Measurements from ENCODE around the gene ABCC5. TPM values are rescaled to one million over a fixed set of nuclear protein-coding genes. Genes with fewer than 3 reads are reported as not detected.

Gene ABCC5
- polyA plus RNA-seq, 1 donor = 28.1 TPM

DNA sequence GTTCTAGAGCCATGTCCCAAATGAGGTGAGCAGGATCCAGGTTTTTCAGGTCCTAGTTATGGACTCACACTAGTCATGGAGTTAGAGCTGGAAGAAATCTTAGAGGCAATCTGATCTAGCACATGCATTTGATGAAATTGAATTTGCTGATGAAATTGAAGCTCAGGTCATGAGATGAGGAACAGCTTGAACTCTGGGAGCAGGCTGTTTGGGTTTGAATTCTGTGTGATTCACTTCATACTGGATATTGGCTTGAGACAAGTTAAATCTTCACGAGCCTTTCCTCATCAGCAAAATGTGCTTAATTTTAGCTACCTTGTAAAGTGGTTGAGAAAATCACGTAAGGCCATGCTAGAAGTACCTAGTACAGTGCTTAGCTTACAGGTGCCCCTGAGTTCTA, 99.5 kb downstream of the ABCC5 start:
- DNase-seq = no peak

DNA sequence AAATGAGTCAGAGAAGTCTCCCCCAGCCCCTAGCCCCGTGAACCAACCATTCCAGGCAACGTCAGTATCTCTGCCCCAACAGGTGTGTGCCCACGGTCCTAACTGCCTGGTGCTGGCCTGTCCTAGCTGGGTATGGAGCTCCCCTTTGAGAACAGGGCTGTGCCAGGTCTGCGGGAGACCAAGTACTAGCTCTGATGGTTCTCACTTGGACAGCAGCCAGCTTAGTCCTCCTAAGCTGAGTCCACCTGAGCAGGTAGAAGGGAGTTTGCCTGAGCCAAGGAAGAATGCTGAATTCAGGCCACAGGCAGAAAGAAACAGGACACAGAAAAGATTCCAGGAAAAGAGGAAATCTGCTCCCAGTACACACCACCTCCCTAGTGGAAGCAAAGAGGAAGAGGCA, 99.9 kb downstream of the ABCC5 start:
- no peak for DNase-seq

DNA sequence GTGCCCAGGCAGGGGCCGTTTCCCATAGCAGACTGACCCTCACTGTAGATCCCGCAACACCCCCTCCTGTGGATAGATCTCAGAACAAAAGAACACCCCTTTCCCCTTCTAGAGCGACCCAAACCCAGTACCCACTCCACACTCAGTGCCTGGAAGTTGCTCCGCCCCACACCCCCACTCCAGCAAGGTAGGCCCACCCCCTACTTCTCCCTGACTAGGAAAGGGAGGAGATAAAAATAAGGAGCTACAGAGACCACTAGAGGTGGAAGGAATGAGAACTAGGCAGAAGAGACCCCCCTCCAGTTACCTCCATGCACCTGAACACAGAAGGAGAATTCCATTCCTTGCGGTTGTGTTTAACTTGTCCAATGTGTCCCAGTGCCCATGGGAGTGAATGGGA, 102.8 kb downstream of the ABCC5 start:
- DNase-seq = no peak

DNA sequence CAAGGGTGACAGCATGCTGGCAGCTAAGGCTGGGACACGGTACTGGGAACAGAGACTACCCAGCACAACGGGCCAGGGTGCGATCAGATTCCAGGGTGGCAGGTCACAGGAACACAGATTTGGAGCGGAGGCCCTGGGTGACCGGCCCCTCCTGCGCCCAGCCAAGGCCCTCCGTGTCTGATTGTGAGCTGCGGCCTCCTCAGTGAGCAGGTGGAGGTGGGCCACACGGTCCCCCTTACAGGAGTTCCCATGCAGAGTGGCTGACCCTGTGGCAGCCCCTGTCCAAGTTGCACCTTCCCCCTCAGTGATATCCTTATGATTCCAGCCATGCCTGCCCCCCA, 104.1 kb downstream of the ABCC5 start:
- DNase-seq = no peak

DNA sequence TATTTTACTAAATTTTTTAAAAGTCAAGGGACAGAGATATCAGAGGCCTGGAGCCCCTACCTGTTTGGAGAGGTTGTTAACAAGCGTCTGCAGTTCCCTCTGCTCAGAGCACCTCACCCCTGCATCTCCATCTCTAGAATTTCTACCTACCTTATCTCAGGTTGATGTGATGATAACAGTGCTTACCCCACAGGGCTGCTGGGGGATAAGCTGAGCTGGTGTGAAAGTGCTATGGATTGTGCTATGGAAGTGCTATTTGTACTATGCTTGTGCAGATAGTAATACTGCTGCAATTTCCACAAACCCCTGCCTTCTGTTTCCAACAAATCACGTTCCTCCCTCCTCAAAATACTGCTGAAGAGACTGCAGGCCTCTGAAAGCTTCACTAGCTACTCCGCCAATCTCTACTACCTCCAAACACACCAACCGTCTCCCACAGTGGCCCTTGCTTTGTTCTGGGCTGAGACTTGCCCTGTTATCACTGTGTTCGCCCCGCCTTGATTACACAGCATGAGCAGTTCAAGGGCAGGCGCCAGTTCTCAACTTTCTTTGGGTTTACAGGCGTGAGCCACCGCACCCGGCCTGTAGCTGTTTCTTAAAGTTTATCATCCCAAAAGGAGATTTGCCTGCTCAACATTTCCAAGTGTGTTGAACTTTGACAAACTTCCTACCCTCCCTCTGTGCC, 104.6 kb downstream of the ABCC5 start:
- DNase-seq = no peak

DNA sequence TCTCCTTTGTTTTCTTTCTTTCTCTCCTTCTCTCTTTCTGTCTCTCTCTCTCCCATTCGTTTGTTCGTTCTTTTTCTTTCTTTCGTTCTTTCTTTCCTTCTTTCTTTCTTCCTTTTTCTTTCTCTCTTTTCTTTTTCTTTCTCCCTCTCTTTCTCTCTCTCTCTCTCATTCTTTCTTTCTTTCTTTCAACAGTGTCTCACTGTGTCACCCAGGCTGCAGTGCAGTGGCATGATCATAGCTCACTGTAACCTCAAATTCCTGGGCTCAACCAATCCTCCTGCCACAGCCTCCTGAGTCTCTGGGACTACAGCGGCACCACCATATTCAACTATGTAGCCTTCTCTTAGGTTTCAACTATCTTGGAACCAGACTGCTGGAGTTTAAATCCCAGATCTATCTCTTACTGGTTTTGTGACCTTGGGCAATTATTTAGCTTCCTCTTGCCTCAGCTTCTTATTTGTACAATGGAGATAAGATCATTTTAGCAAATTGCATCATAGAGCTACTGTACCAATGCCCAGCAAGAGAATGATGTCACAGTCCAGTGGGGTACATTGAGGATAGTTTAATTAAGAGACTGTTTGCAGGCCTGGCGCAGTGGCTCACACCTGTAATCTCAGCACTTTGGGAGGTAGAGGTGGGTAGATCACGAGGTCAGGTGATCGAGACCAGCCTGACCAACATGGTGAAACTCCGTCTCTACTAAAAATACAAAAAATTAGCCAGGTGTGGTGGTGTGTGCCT, 105.7 kb downstream of the ABCC5 start:
- DNase-seq = no peak

DNA sequence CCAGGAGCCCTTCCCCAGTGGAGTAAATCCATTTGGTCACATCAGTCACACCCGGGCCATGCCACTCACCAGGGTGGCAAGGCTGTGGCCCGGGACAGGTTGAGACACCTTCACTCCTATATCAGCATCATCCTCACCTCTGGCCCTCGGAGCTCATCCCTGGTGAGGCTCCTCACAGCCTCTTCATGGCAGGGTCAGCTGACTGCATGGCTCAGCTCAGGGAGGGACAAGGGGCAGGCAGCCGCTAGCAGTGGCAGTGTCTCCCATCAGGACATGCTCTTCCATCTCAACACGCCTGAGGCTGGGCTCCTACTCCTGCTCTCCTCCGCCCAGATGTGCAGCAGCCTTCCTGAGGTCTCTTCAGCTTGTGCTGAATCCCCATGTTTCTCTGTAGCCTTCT, 106.6 kb downstream of the ABCC5 start:
- no peak for DNase-seq

DNA sequence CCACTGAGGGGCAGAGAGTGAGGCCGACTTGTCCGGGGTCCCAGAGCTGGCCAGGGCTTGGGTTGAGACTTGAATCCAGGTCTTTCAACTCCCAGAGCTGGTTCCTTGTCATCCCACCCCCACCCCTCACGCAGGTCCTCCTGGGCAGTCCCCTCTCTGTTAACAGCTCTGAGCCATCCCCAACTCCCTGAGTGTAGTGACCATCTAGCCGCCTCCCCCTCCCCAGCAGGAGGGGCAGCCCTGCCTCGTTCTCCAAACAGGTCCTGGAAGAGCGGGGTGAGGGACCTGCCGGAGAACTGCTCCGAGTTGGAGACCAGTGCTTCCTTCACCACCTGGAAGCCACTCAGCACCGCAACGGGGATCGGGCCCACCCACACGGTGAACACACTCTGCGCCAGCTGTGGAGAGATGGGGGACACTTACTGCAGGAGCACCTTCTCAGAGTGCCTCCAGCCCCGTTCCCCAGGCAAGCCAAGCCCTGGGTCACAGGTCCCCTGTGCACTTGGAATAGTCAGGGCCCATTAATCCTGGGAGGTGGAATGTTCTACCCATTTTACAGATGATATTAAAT, 108.6 kb downstream of the ABCC5 start:
- no peak for DNase-seq

DNA sequence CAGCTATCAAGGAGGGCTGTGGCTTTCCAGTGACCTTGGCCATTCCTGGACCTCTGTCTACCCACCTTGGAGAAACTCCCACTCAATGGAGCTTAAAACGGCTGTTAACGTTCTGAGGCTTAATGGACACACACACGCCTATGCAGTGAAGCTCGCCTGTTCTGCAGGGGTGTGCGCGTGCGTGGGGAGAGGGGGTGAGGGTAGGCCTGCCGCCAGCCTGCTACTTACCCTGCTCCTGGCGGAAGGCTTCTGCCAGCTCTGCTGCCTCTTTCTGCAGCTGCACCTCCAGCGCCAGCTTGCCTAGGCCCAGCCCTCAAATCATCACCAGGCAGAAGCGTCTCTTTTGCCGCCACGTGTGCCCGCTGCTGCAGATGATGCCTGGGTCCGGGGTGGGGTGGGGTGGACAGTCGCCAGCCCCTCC, 109.8 kb downstream of the ABCC5 start:
- no peak for DNase-seq

DNA sequence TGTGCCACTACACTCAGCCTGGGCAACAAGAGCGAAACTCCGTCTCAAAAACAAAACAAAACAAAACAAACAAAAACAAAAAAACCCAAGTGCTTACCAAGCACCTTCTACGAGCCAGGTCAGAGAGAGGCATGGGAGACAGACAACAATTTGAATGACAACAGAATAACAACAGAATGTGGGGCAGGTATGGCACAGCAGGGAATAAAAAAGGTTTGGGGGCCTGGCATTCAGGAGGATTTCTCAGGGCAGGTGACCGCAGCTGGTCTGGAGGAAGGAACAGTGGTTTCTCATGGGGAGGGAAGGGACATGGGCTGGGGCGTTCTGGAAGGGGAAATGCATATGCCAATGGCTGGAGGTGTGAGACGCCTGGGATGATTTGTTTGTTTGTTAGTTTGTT, 110.5 kb downstream of the ABCC5 start:
- no peak for DNase-seq

DNA sequence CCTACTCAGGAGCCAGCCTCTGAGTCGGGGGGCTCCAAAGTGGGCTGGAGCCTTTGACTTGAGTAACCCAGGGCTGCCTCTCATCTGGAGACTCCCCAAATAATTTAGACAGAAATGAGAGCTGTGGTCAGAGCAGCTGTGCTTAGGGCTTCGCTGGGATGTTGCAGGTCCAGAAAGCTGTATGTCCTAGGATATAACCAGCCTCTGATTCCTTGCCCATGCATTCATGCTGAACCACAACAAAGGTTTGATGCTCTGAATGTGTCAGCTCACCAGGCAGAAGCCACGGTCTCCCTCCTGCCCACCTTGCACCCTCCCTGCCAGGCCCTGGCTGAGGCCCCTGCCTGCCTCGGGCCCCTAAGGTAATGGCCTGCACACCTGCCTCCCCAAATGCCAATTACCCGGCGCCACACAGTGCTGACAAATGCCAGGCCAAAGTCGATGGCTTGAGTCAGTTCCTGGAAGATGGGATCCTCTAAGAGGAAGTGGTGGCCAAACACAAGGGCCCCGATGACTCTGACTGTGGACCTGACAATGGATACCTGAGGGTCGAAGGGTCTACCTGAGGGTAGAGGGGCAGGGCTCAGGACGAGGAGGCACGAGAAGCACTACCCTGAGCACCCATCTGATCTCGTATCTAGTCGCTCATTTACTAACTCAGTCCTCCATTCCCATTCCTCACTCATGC, 111.3 kb downstream of the ABCC5 start:
- DNase-seq = no peak

DNA sequence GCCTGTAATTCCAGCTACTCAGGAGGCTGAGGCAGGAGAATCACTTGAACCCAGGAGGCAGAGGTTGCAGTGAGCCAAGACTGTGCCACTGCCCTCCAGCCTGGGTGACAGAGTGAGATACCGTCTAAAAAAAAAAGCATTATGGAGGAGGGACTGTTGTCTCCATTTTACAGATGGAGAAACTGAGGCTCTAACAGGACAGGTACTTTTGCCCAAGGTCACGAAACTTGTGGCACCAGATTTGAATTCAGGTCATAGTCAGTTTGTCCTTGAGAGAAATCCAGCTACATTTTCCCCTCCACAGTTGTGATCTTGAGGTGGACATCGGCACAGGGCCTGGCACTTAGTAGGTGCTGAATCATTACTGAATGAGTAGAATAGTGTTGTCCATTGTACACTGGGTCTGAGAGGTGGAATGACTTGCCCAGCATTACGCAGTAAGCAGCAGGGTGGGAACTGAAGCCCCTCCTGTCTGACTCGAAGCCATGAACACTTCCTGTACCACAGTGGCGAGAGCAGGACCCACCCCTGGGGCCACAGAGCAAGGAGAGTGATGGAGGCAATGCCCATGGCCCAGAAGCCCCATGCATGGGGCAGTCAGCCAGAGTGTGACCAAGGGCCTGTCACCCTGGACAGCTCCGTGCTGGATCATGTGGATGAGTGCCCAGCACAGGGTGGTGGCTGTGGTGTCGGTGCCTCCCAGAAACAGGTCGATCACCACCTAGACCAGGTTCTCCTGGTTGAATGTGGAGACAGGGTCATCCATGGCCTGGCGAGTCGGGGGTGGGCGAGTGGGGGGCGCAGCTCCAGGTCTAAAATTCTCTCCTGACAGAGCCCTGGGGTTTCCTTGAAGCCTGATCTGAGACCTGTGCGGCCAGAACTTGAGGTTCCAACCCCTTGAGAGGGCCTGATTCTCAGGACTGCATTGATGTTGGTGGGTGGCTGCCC, 112.6 kb downstream of the ABCC5 start:
- no peak for DNase-seq

DNA sequence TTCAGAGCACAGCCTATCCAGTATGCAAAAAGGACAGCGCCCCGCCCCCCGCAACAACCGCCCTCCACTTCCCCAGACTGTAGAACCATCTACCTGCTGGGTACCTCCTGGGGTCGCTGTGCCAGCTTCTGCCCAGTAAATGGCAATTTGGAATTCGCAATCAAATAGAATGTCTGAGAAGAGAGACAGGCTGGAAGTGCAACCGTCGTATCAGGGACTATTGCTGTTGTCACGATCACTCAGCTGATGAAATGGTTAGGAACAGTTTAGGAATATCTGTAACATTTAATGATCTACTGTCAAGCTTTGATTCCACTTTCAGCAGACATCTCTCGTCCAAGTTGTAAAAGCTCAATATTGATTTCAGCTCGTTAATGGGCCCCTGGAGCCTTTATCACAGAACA, 119.7 kb downstream of the ABCC5 start:
- DNase-seq = no peak

DNA sequence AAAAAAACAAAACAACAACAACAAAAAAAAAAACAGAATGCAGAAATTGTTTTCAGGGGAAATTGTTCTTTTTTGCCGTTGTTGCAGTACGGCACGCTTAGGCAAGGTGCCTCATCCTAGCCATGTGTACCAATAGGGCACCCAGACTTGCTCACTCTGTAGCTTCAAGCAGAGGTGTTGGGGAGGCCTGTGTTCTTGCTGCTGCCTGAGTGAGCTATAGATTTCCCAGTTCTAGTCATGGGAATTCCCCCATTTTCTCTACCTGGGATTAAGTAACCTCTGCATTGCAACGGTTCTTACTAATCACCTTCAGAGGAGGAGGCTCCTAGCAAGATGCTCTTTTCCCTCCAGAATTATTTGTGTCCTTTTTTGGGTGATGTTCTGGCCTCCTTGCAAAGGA, 120.1 kb downstream of the ABCC5 start:
- no peak for DNase-seq

DNA sequence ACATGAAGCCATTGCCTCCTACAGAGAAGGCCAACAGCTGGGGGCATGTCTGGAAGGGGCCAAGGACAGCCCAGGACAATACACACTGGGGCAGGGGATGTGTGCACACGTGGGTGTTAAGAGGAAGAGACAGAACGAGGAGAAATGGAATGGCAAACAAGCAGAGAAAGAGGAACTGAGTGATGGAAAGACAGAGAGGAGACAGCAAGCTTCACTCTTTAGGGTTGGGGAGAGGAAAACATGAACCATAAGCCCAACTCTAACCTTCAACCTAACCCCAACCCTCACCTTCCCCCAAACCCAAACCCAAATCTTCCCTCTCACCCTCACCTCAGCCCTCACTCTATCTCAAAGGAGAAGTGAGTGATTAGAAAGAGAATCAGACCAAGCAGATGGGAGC, 121.1 kb downstream of the ABCC5 start:
- DNase-seq = no peak

DNA sequence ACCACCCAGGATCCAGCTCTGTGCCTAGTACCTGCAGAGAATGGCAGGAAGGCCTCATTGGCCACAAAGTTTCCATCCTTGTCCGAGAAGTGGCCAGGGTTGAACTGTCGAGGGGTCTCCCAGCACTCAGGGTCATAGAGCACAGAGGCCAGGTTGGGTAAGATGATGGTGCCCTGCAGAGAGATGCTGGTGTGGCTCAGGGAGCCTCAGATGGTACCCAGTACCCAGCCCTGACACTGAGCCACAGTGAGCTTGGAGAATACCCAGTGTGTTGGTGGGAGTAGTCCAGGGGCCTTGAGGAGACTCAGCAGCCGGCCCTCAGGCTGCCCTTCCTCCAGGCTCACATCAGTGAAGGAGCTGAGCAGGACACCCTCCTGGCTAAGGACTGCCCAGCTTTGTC, 121.5 kb downstream of the ABCC5 start:
- DNase-seq = no peak

DNA sequence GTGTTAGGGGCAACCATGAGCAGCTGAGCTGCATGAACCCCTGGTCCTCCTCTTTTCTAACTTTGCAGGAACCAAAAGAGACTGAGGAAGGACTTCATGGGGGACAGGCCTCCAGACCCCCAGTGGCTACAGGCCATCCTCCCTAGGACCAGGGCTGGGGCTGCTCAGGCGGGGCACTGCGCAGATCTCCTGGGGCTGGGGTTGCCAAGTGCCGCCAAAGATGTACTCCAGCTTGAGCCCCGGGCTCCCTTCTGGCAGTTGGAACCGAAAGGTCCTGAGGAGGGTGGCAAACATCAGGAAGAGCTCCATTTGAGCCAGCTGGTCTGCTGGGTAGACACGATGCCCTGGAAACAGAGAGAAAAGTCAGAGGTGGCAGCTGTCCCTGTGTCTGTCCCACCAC, 121.9 kb downstream of the ABCC5 start:
- no peak for DNase-seq

DNA sequence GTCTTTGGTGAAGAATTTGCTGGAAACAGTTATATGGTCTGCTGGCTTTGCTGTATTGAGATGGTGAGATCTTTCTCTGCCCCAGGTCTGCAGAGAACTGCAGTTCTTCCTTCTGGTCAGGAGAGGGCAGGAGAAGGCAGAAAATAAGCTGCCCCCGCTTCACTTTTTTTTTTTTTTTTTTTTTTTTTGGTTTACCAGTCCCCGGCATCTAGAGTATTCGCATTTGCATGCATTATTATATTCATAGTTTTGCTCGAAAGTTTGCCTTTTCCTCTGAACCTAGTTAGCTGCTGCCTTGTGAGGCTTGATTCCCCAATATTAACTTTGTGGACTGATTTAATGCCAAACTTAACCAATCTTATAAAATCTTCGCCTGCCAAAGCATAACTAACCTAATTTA, 122.4 kb downstream of the ABCC5 start:
- DNase-seq = peak; percentile 17

DNA sequence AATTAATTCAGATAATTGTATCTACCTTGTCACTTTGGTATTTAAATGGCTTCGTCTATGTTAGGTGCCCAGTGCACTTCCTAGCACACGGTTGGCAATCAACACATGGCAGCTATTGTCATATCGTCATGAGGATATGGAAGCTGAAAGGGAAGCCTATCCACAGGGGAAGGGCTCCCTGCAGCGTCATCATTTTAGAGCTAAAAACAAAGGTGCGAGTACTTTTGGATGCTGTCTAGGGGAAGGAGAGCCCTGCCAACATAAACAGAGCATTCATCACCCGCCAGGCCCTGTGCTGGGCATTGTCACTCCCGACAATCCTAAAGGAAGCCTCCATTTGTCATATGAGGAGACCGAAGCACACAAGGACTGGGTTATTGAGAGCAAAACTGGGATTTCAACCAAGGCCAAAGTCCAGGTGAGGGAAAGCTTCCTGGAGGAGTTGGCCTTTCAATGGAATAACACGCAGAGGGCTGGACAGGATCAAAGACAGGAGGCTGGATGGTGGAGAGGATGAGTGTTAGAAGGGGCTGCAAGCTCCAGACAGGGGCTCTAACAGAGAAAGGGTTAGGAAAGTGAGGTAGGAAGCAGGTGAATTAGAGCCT, 125.0 kb downstream of the ABCC5 start:
- DNase-seq = no peak

DNA sequence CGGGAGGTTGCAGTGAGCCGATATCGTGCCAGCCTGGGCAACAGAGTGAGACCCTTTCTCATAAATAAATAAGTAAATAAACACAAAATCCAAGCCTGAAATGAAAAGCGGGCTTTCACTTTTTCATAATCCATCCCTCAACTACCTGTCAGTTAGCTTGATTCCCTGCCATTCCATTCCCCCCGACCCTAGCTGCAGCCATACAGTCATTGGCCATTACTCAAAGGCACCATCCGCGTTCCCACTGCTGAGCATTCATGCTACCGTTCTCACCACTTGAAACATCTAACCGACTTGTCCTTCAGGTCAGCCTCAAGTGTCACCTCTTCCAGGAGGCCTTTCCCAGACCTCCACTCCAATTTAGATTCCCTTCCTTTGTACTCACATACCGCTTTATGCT, 131.9 kb downstream of the ABCC5 start:
- DNase-seq = no peak

DNA sequence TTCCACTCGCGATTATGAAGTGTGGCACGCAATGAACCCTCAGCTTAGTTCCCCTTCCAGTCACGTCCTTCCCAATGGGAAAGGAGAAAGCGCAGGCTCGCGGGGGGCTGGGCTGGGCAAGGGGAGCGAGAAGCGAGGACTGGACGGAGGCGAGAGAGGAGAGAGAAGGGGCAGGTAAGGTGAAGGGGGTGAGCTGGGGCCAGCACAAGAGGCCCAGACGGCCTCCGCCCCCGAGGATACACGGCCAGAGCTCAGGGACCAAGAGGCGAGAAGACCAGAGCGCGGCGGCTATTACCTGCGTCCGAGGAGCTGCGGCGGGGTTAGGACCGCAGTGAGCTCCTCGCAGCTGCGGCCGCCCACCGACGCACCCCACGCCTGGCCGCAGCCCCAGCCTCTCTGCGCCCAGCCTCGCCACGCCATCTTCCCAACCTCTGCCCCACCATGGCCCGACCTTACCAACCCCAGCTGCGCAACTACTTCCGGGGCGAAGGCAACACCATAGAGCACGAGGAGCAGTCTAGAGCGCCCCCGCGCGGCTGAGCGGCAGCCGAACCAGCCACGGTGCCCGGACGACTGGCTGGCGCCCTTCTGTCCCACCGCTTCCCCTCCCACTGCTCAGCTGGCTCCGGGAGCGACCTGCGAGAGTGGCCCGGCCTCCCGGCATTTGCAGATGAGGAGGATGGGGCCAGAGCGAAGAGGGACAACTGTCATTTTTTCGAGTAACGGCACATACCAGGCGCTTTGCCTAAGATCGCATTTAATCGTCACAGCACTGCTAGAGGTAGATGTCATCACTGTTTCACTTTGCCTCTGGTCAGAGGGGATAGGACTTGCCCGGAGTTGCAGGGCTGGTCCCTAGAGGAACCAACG, 133.0 kb downstream of the ABCC5 start, which contains the start of gene PARL:
Gene PARL (minus strand): TSS at position 454 of the 870 bp plus-strand sequence. CDS start 34 bp downstream, at position 420.
- DNase-seq = peak; percentile 92
